ENCODE data around the gene PKP2.

GRCh38 chr12:32854716-32855115 lies 41.9 kb downstream of the PKP2 start:
- TF ChIP-seq CTCF (IDR thresholded peaks at IDR 0.05) (no peak), POLR2AphosphoS5 (IDR thresholded peaks at IDR 0.05) (no peak), POLR2A (IDR thresholded peaks at IDR 0.05) (no peak), EP300 (IDR thresholded peaks at IDR 0.05) (no peak)
